Activated CD4-positive, alpha-beta memory T cell treated with anti-CD3 and anti-CD28 coated beads for 36 hours (primary cell): Measurements from ENCODE around the gene SIK3. TPM values are rescaled to one million over a fixed set of nuclear protein-coding genes. Genes with fewer than 3 reads are reported as not detected.
A peak's percentile ranks its signal among the peaks of the same experiment; 100 is the strongest.

Experiments
- CTCF ChIA-PET: fragments of 350-600 bp; sonication (Branson Sonifier 250); formaldehyde crosslinking; loops from one replicate; lab custom pipeline; 2021; ENCODE audit warnings: antibody characterized with exemption, inconsistent platforms; lab: Charles Lee
- POLR2A ChIA-PET: fragments of 350-600 bp; sonication (Branson Sonifier 250); formaldehyde crosslinking; loops from one replicate; lab custom pipeline; 2021; ENCODE audit warnings: antibody characterized with exemption; lab: Charles Lee
- DNase-seq: peaks from one replicate; pipeline ENCODE4 v3.0.0-alpha.2; 2020
- H3K27ac Mint-ChIP-seq: one replicate; pipeline ENCODE4 v1.8.0; 2021; ENCODE audit warnings: mixed read lengths
- H3K27me3 Mint-ChIP-seq: one replicate; pipeline ENCODE4 v1.8.0; 2021; ENCODE audit warnings: mixed read lengths
- H3K36me3 Mint-ChIP-seq: one replicate; pipeline ENCODE4 v1.8.0; 2021; ENCODE audit warnings: mixed read lengths
- H3K4me1 Mint-ChIP-seq: one replicate; pipeline ENCODE4 v1.8.0; 2021; ENCODE audit warnings: low read depth, mixed read lengths
- H3K4me3 Mint-ChIP-seq: one replicate; pipeline ENCODE4 v1.8.0; 2021; ENCODE audit warnings: mild to moderate bottlenecking, mixed read lengths
- H3K9me3 Mint-ChIP-seq: one replicate; pipeline ENCODE4 v1.8.0; 2021; ENCODE audit warnings: mixed read lengths
- intact Hi-C: fragments of 100-400 bp; cut with micrococcal nuclease; formaldehyde crosslinking; loops from one replicate; pipeline ENCODE4 v1.15.1; 2023
- total RNA-seq, 2 experiments: library from RNA; stranded (reverse); gene quantifications; one replicate each; pipeline ENCODE4 v1.2.3, GENCODE V29; 2021

SIK3 gene
- total RNA-seq, 2 experiments from 2014 or later: 26.1 to 26.2 TPM

DNA sequence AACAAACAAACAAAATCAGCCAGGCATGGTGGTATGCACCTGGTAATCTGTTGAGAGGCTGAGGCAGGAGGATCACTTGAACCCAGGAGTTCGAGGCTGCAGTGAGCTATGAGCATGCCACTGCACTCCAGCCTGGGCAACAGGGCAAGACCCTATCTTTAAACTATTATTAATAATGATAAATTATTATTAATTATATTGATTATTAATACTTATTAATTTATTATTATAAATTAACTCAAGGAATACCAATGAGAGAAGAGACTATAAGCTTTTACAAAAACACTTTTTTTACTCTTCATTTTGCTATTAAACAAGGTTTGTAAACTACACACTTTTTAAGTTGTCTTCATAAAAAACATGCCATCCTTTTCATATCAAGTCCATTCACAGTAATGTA, 163.1 kb downstream of the SIK3 start:
- Mint-ChIP-seq H3K4me3 (no peak overlapping the region), H3K27me3 (no peaks in the 10 kb centered on the region), H3K36me3 (peaks cover 21% of the 10 kb centered on the region), H3K4me1 (peaks cover 40% of the 10 kb centered on the region), H3K27ac (no peak overlapping the region), H3K9me3 (peaks cover 9% of the 10 kb centered on the region)
- ChIA-PET POLR2A (no interaction called here), CTCF (interaction anchor here (1.1 kb wide), 1 partner anchor 171 kb away, joined by 3 read pairs; no protein-coding TSS in a partner anchor)
- DNase-seq: no peak
- intact Hi-C loops: no loop called here

DNA sequence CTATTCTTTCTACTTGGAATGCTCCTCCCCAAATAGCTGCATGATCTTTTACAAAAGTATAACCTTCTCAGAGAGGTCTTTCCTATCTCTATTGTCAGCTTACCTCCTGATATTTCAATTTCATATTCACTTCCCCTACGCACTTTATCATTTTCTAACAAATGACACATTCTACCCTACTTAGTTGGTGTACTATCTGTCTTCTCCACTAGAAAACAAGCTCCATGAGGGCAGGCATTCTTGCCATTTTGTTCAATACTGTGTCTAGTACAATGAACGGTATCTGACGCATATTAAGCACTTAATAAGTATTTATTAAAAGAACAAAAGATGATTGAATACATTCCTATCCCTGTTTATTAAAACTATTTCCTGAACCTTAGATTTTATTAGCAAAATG, 164.3 kb downstream of the SIK3 start:
- H3K9me3 Mint-ChIP-seq: peaks cover 9% of the 10 kb centered on the region
- no peak for DNase-seq
- H3K4me1 Mint-ChIP-seq: peaks cover 49% of the 10 kb centered on the region
- no peaks in the 10 kb centered on the region for H3K27me3 Mint-ChIP-seq
- peaks cover 19% of the 10 kb centered on the region for H3K36me3 Mint-ChIP-seq
- POLR2A ChIA-PET: no interaction called here
- H3K27ac Mint-ChIP-seq: peak overlapping the region; percentile 47
- CTCF ChIA-PET: interaction anchor here (0.5 kb wide), 1 partner anchor 355 kb away, joined by 3 read pairs; no protein-coding TSS in a partner anchor
- no peak overlapping the region for H3K4me3 Mint-ChIP-seq
- intact Hi-C loops: loop anchor here (5.0 kb wide), 2 partner anchors 162 to 298 kb away; partner anchors contain the start of genes BUD13, PCSK7 and RNF214

DNA sequence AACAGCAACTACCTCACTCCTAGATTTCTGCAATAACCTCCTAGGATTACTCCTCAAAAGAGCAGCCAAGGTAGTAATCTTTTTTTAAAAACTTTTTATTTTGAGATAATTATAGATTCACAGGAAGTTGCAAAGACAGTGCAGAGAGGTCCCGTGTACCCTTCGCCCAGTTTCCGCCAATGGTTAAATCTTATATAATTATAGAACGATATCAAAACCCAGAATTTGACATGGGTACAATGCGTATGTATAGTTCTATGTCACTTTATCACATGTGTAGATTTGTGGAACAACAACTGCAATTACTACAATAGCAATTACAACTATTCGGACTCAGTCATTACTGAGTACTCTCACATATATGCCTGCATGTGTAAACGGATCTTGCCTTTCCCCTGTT, 166.0 kb downstream of the SIK3 start:
- Mint-ChIP-seq H3K4me1 (peaks cover 64% of the 10 kb centered on the region), H3K36me3 (peaks cover 20% of the 10 kb centered on the region), H3K4me3 (peak overlapping the region; percentile 14), H3K27ac (peak overlapping the region; percentile 83), H3K9me3 (peaks cover 9% of the 10 kb centered on the region), H3K27me3 (no peaks in the 10 kb centered on the region)
- intact Hi-C loops: loop anchor here (5.0 kb wide), 2 partner anchors 160 to 300 kb away; partner anchors contain the start of genes BUD13, PCSK7 and RNF214
- no peak for DNase-seq
- ChIA-PET CTCF (interaction anchor here (1.3 to 1.4 kb wide), 2 partner anchors 40 to 77 kb away, joined by 3 read pairs; no protein-coding TSS in a partner anchor), POLR2A (interaction anchor here (1.3 to 2.1 kb wide), 5 partner anchors 54 to 165 kb away, joined by 4 to 11 read pairs (median 8); no protein-coding TSS in a partner anchor)

DNA sequence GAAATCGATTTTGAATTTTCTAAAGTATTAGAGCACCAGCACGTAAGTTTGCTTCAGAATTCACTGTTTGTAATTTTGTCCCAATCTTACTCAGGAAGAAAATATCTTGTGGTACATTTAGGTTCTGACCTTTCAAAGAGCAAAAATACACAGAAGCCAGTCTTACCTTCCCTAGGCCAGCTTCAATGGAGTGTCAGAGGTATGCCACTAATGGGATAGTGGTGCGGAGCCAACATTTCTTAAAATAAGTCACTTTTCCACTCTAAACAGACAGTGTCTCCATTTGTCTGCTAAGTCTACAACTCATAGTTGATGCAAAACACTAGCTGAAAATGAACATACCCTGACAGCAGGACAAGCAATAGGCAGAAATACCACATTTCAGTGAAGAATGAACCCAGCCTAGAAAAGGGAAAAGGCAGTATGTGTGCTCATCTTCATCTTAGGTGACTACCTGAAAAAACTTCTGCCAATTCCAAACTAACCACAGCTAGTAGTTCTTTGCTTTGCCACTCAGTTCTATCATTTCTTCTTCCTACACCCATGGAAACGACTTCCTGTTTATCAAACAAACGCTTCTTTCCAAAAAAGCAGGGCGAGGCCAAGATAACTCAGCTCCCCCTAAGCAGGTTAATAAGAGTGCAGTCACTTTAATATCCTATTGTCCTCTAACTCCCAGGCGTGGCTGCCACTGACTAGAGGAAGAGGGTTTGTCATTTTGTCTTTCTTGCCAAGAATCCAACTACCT, 166.8 kb downstream of the SIK3 start:
- no peaks in the 10 kb centered on the region for H3K27me3 Mint-ChIP-seq
- peaks cover 20% of the 10 kb centered on the region for H3K36me3 Mint-ChIP-seq
- CTCF ChIA-PET: interaction anchor here (0.8 to 1.6 kb wide), 4 partner anchors 41 to 174 kb away, joined by 3 to 4 read pairs (median 3); no protein-coding TSS in a partner anchor
- POLR2A ChIA-PET: interaction anchor here (0.6 to 2.1 kb wide), 10 partner anchors 17 to 1677 kb away, joined by 3 to 11 read pairs (median 4); no protein-coding TSS in a partner anchor
- intact Hi-C loops: loop anchor here (1.0 to 5.0 kb wide), 9 partner anchors 17 to 301 kb away; partner anchors contain the start of genes BUD13, PCSK7 and RNF214
- DNase-seq: peak; percentile 61
- H3K4me3 Mint-ChIP-seq: peak overlapping the region; percentile 14
- peaks cover 66% of the 10 kb centered on the region for H3K4me1 Mint-ChIP-seq
- peak overlapping the region; percentile 83 for H3K27ac Mint-ChIP-seq
- peaks cover 9% of the 10 kb centered on the region for H3K9me3 Mint-ChIP-seq

DNA sequence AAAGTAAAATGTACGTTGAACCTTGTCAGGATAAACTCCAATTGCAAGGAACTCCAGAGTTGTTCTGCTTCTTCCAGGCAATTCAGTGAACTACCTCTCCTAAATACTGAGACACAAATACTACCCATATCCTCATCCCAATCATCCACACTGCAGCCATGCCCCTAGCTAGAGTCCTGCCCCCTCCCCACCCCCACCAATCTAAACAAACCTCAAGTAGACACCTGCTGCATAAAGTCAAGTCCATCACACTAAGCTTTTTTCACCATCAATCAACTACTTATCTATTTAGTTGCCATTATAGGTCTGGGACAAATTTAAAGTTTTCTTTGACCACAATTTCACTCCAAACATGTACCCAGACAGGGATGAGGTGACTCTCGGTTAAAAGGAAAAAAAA, 167.6 kb downstream of the SIK3 start:
- ChIA-PET POLR2A (interaction anchor here (1.2 to 2.1 kb wide), 6 partner anchors 56 to 167 kb away, joined by 3 to 8 read pairs (median 6); no protein-coding TSS in a partner anchor), CTCF (interaction anchor here (0.8 to 2.9 kb wide), 8 partner anchors 21 to 175 kb away, joined by 3 to 10 read pairs (median 4); no protein-coding TSS in a partner anchor)
- peaks cover 24% of the 10 kb centered on the region for H3K36me3 Mint-ChIP-seq
- H3K9me3 Mint-ChIP-seq: peaks cover 9% of the 10 kb centered on the region
- intact Hi-C loops: loop anchor here (2.0 to 5.0 kb wide), 3 partner anchors 158 to 302 kb away; partner anchors contain the start of genes BUD13, PCSK7 and RNF214
- H3K27ac Mint-ChIP-seq: peak overlapping the region; percentile 83
- no peak for DNase-seq
- peaks cover 73% of the 10 kb centered on the region for H3K4me1 Mint-ChIP-seq
- H3K27me3 Mint-ChIP-seq: no peaks in the 10 kb centered on the region
- H3K4me3 Mint-ChIP-seq: peak overlapping the region; percentile 71

DNA sequence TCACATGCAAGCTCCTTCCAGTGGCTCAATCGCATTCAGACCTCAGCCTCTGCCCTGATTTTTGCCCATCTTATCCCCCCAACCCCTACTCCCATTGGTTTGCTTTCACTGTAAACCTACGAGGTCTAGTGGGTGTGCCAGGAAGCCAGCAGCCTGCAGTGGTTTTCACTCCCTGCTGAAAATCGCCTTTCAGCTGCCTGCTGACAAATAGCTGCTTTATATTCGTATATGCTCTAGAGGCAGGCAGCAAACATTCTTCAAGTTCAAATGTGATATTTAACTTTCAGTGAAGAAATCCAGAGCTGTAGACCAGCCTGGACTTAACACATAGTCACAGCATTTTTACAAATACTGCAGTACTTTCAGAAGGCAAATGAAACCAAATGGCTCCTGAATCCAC, 168.1 kb downstream of the SIK3 start:
- Mint-ChIP-seq H3K27me3 (no peaks in the 10 kb centered on the region), H3K9me3 (peaks cover 9% of the 10 kb centered on the region), H3K27ac (peak overlapping the region; percentile 83), H3K4me1 (peaks cover 76% of the 10 kb centered on the region), H3K4me3 (peak overlapping the region; percentile 71), H3K36me3 (peaks cover 24% of the 10 kb centered on the region)
- peak; percentile 59 for DNase-seq
- ChIA-PET POLR2A (interaction anchor here (0.7 to 2.1 kb wide), 6 partner anchors 56 to 165 kb away, joined by 4 to 8 read pairs (median 6); partner anchors contain the start of gene ZPR1), CTCF (interaction anchor here (0.8 to 2.9 kb wide), 7 partner anchors 20 to 175 kb away, joined by 3 to 10 read pairs (median 3); no protein-coding TSS in a partner anchor)
- intact Hi-C loops: loop anchor here (2.0 to 5.0 kb wide), 3 partner anchors 158 to 302 kb away; partner anchors contain the start of genes BUD13, PCSK7 and RNF214

DNA sequence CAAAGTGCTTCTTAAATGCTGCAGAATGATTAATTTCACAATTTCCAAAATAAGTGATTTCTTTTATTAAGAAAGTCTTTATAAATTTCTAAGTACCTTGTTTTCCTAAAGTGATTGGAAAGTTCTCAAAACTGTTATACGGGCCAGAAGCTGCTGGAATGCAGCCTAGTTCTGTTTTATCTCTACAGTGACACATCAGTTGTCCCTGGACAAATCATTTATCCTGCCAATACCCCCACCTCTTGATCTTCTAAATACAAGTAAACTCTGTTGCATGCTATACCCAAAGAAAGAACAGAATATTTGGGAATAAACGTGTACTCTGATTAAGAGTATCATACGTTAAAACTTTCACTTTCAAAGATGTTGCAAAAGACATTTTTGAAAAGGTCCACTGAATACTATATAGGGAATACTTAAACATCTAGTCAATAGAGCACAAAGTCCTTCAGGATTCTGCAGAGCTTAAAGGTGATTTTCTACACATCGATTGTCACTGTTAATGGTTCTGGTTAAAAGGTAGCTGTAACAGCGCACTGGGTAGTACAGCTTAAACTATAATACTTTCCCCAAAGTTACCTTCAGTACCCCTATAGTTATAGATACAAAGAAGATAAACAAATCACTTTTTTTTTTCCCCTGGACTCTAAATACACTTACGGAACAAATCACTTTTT, 168.7 kb downstream of the SIK3 start:
- Mint-ChIP-seq H3K9me3 (peaks cover 9% of the 10 kb centered on the region), H3K27me3 (no peaks in the 10 kb centered on the region), H3K4me3 (peak overlapping the region; percentile 71), H3K27ac (peak overlapping the region; percentile 83), H3K36me3 (peaks cover 28% of the 10 kb centered on the region), H3K4me1 (peaks cover 82% of the 10 kb centered on the region)
- intact Hi-C loops: loop anchor here (2.0 to 5.0 kb wide), 3 partner anchors 157 to 303 kb away; partner anchors contain the start of genes BUD13, PCSK7 and RNF214
- ChIA-PET CTCF (interaction anchor here (1.0 to 2.9 kb wide), 6 partner anchors 20 to 177 kb away, joined by 3 to 10 read pairs (median 4); no protein-coding TSS in a partner anchor), POLR2A (interaction anchor here (0.7 to 1.6 kb wide), 3 partner anchors 57 to 142 kb away, joined by 4 to 6 read pairs (median 5); partner anchors contain the start of gene ZPR1)
- no peak for DNase-seq

DNA sequence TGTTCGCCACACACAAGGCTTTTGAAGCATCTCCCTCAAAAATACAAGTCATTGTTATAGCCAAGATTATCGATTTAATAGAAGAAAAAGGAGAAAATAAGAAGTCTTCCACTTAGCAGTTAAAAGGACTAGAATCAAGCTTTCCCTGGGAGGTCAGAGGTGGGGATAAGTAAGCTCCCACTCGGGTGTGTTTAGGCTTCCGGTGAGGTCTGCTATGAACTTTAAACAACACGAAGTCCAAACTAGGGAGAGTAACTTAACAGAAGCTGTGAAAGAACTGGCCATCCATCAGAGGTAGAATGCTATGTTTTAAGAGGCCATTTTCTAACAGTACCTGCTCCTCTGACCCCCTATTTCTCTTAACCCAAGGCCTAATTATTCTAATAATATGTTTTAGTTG, 169.4 kb downstream of the SIK3 start:
- ChIA-PET POLR2A (interaction anchor here (0.5 to 0.9 kb wide), 2 partner anchors 60 to 82 kb away, joined by 3 read pairs; no protein-coding TSS in a partner anchor), CTCF (interaction anchor here (0.9 to 2.9 kb wide), 5 partner anchors 43 to 178 kb away, joined by 3 to 10 read pairs (median 5); no protein-coding TSS in a partner anchor)
- peaks cover 4% of the 10 kb centered on the region for H3K9me3 Mint-ChIP-seq
- DNase-seq: no peak
- H3K36me3 Mint-ChIP-seq: peaks cover 23% of the 10 kb centered on the region
- H3K27me3 Mint-ChIP-seq: no peaks in the 10 kb centered on the region
- peak overlapping the region; percentile 6 for H3K4me3 Mint-ChIP-seq
- peaks cover 81% of the 10 kb centered on the region for H3K4me1 Mint-ChIP-seq
- intact Hi-C loops: no loop called here
- peak overlapping the region; percentile 83 for H3K27ac Mint-ChIP-seq

DNA sequence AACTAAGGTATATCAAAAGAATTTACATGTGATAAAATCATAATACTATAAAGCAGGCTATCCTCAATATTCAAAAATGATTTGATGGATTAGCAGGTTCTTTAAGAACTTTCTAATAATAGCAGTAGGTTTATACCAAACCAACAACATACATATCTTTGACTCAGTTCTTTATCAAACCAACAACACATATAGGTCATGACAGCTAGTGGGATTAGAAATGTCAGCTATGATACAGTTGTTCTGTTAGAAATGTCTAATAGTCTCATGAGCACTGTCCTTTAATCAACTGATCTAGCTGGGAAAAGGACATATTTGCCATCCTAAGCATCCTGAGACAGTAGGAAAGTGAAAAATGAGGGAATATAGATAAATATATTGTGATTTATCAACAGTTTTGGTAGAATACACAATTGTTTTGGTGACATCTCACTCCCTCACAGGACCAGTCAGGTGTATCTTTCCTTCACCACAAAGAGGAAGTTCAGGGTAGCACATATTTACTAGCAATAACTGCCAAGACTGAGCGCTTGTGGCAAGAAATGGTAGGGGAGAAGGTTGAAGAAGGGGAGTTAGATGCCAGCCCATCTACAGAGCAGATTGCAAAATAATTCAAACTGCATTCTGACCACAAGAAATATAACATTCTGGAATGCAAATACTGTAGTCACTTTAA, 170.0 kb downstream of the SIK3 start:
- Mint-ChIP-seq H3K4me3 (peak overlapping the region; percentile 38), H3K4me1 (peaks cover 80% of the 10 kb centered on the region), H3K9me3 (no peaks in the 10 kb centered on the region), H3K27ac (peak overlapping the region; percentile 83), H3K36me3 (peaks cover 19% of the 10 kb centered on the region), H3K27me3 (no peaks in the 10 kb centered on the region)
- ChIA-PET POLR2A (interaction anchor here (0.5 to 0.9 kb wide), 2 partner anchors 59 to 83 kb away, joined by 3 read pairs; no protein-coding TSS in a partner anchor), CTCF (interaction anchor here (0.9 to 2.9 kb wide), 4 partner anchors 44 to 178 kb away, joined by 3 to 10 read pairs (median 4); no protein-coding TSS in a partner anchor)
- intact Hi-C loops: no loop called here
- no peak for DNase-seq

DNA sequence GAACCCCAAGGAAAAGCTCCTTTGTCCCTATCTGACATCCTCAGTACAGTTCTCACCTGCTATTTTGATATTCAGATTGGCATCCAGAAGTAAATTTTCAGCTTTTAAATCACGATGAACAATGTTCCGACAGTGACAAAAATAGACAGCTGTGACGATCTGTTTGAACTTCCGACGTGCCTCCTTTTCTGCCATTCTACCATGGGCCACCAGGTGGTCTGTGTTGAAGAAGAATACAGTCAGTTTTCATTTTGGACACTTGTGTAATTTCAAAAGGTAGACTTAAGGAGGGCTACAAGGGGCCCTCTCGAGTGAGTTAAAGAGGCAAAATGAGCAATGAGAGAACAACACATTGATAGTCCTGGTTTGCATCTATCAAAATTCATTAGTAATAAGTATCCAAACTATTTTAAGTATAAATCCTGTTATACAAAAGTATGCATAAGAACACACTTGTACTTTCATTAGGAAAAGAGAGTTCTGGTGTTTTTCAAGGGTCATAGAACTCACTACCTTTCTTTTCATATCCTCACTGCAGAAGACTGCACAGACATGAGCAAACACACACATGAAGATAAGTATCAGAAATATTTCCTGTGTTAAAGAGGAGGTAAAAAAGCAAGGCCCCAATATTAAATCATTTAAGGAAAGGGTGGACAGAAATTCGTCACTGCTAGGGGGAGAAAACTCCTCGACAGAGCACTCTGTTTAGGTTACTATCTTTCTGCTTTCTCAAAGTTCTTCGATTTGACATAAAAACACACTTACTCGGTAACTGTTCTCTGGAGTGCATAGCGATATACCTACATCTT, 170.9 kb downstream of the SIK3 start:
- H3K9me3 Mint-ChIP-seq: no peaks in the 10 kb centered on the region
- H3K27ac Mint-ChIP-seq: peak overlapping the region; percentile 74
- H3K36me3 Mint-ChIP-seq: peaks cover 17% of the 10 kb centered on the region
- POLR2A ChIA-PET: interaction anchor here (0.7 kb wide), 1 partner anchor 171 kb away, joined by 3 read pairs; the partner anchor contains the start of gene SIK3
- CTCF ChIA-PET: interaction anchor here (0.6 to 2.8 kb wide), 4 partner anchors 30 to 179 kb away, joined by 3 to 10 read pairs (median 5); no protein-coding TSS in a partner anchor
- H3K4me3 Mint-ChIP-seq: peak overlapping the region; percentile 38
- intact Hi-C loops: loop anchor here (1.0 kb wide), 1 partner anchor 166 kb away; no protein-coding TSS in a partner anchor
- no peaks in the 10 kb centered on the region for H3K27me3 Mint-ChIP-seq
- peaks cover 76% of the 10 kb centered on the region for H3K4me1 Mint-ChIP-seq
- peak; percentile 68 for DNase-seq
